Activated T-cell treated with anti-CD3 and anti-CD28 coated beads, Interleukin-2, amount 50 U/mL, for 48 hours (primary cell): Measurements from ENCODE around the gene CDC42EP4.

Experiments
- DNase-seq, 2 experiments: peaks; one replicate each; pipeline ENCODE4 v3.0.0-alpha.2; 2020

CDC42EP4 gene

DNA sequence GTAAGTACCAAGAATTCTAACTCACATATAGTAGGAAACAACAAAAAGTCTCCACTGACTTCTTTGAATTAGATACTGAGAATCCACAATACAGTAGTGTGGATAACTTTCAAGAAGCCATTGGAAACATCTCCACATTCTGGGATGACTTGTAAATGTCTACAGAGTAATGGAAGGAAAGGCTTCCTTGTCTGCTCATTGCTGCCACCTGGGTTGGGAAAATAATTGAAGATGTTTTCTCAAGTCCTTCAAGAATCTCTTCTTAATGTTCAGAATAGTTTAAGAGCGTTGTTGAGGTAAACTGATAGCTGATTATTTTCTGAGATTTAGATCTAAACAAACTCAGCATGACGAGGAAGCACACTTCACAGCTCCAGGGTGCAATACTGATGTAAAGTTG, 64.1 kb downstream of the CDC42EP4 start:
- DNase-seq: no peak

DNA sequence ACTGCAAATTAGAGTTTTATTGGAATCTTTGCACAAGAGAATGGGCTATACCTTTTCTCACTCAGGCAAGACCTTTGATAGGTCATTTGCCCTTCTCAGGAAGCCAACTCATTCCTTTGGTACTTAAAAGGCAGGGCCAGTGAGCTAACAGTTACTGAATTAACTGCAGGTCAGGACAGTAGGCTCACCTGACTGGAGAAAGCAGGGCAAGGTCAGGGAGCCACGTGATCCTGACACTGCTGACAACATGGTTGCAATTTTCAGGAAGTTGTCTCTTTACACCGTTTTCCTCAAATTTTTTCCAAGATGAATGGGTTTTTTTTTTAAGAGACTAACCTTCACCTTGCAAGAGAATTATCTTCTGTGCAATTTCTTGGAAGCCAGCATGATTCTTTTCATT, 71.2 kb downstream of the CDC42EP4 start:
- DNase-seq: no peak

DNA sequence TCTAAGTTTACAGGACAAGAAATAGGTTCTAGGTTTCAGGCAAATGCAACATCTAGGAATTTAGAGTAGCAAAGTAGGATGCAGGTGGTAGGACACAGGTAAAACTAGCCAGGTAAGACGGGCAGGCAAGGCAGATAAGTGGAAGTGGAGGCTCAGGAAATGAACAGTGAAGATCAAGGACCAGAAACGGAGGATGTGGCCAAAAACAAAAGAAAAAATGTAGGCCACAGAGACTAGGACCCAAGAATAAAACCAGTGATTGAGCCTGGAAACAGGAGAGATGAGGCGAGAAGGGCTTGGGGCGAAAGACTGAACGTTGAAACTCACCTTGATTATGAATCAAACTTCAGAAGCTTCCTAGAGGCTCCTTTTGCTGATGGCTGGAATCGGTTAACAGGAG, 74.1 kb downstream of the CDC42EP4 start:
- DNase-seq: no peak

DNA sequence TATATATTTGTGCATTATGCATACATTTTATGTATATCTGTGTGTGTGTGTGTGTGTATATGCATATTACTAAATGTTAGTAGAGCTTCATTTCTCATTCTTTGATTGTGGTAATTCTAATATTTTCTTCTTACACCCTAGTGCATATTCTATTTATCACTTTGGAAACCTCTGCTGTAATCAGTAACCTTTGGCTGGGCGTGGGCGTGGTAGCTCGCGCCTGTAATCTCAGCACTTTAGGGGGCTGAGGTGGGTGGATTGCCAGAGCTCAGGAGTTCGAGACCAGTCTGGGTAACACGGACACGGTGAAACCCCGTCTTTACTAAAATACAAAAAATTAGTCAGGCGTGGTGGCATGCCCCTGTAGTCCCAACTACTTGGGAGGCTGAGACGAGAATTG, 77.1 kb downstream of the CDC42EP4 start:
- no peak for DNase-seq
